Endodermal cell (in vitro differentiated cells): ENCODE measurements around the gene RHEB. TPM values are rescaled to one million over a fixed set of nuclear protein-coding genes. Genes with fewer than 3 reads are reported as not detected.

Experiments
- DNase-seq: peaks from one replicate; pipeline ENCODE4 v3.0.0-alpha.2; 2017
- H3K27ac ChIP-seq: 2 replicates; pipeline ENCODE4 v1.5.1; 2013; ENCODE audit warnings: mild to moderate bottlenecking, low read depth, low read length, moderate library complexity
- H3K27me3 ChIP-seq: 2 replicates; pipeline ENCODE4 v1.6.1; 2013; ENCODE audit warnings: mild to moderate bottlenecking, low read length, moderate library complexity; ENCODE audit not compliant: insufficient read depth, control insufficient read depth, poor library complexity, severe bottlenecking
- H3K36me3 ChIP-seq: 2 replicates; pipeline ENCODE4 v1.7.0; 2013; ENCODE audit warnings: mild to moderate bottlenecking, low read length, moderate library complexity; ENCODE audit not compliant: control insufficient read depth, insufficient read depth
- H3K4me1 ChIP-seq: one replicate; pipeline ENCODE4 v1.7.0; 2013; ENCODE audit warnings: low read length; ENCODE audit not compliant: control insufficient read depth, insufficient read depth
- H3K4me3 ChIP-seq: 2 replicates; pipeline ENCODE4 v1.5.1; 2013; ENCODE audit warnings: mild to moderate bottlenecking, low read length, moderate library complexity
- H3K9ac ChIP-seq: 2 replicates; pipeline ENCODE4 v1.6.1; 2013; ENCODE audit warnings: mild to moderate bottlenecking, low read length, moderate library complexity; ENCODE audit not compliant: poor library complexity, severe bottlenecking; ENCODE audit errors: extremely low read depth
- H3K9me3 ChIP-seq: 2 replicates; pipeline ENCODE4 v1.6.1; 2013; ENCODE audit warnings: mild to moderate bottlenecking, low read length, moderate library complexity; ENCODE audit not compliant: control insufficient read depth
- H3K27ac Mint-ChIP-seq: 2 replicates; pipeline ENCODE4 v1.8.0; 2020; ENCODE audit warnings: mixed read lengths
- H3K27me3 Mint-ChIP-seq: 2 replicates; pipeline ENCODE4 v1.8.0; 2021; ENCODE audit warnings: mild to moderate bottlenecking, mixed read lengths; ENCODE audit not compliant: insufficient read depth
- H3K36me3 Mint-ChIP-seq: 2 replicates; pipeline ENCODE4 v1.8.0; 2020; ENCODE audit warnings: low read depth, mixed read lengths
- H3K4me1 Mint-ChIP-seq: 2 replicates; pipeline ENCODE4 v1.8.0; 2020; ENCODE audit warnings: mixed read lengths
- H3K4me3 Mint-ChIP-seq: 2 replicates; pipeline ENCODE4 v1.8.0; 2020; ENCODE audit warnings: mild to moderate bottlenecking, moderate library complexity, mixed read lengths
- H3K9me3 Mint-ChIP-seq: 2 replicates; pipeline ENCODE4 v1.8.0; 2020; ENCODE audit warnings: mild to moderate bottlenecking, mixed read lengths
- WGBS, 2 experiments: methylation state at CpG; one replicate each; pipeline versions ENCODE4 v1.1.5 to v1.1.7; 2013; ENCODE audit warnings: missing lambda C conversion rate in 2 of 2, mixed read lengths in 1 of 2; ENCODE audit not compliant: insufficient coverage in 1 of 2, insufficient read length in 1 of 2; 5-methylcytosine and 5-hydroxymethylcytosine counted together
- long read RNA-seq, 4 experiments: library from polyadenylated mRNA in 2 of 4; library from RNA in 1 of 4; library from capped mRNA in 1 of 4; stranded (forward) in 3 of 4; unstranded in 1 of 4; transcript quantifications; one replicate each; pipeline ENCODE4 v2.0.0, GENCODE V29; 2020 to 2021; ENCODE audit warnings: inconsistent platforms in 1 of 4
- polyA plus RNA-seq, 2 experiments: library from polyadenylated mRNA; stranded (reverse); fragments of 50-300 nt; gene quantifications; one replicate each; pipeline ENCODE4 v1.2.3, GENCODE V29; 2013
- total RNA-seq, 2 donors: library from RNA; stranded (reverse); fragmentation: NEBNext Ultra II Directional in 1 of 2; extraction: Animal tissue kit (Norgen Biotek cat#: 25700) in 1 of 2; gene quantifications; 2 replicates in 1 of 2; 3 replicates in 1 of 2; pipeline ENCODE4 v1.2.1, GENCODE V29; 2021
- TF ChIP-seq, protein P1 (sequence below): fragments of 200-600 bp; sonication (generic); conservative IDR thresholded peaks from 2 replicates; pipeline ENCODE4 v1.5.0; 2021; ENCODE audit warnings: antibody characterized with exemption, mild to moderate bottlenecking

The RHEB gene, protein sequence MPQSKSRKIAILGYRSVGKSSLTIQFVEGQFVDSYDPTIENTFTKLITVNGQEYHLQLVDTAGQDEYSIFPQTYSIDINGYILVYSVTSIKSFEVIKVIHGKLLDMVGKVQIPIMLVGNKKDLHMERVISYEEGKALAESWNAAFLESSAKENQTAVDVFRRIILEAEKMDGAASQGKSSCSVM
- total RNA-seq: 100 to 1,000 TPM; 108 to 113 TPM
- 119 TPM for polyA plus RNA-seq (2013, experiment 1 of 2)
- 115 TPM for polyA plus RNA-seq (2013, experiment 2 of 2)
- long read RNA-seq, experiment 1, transcript RHEB-201 (8 exons, 2,075 nt): major isoform, 67 of 89 reads
- long read RNA-seq, experiment 1, partial matches to known transcripts: 9 of 89 reads
- long read RNA-seq, experiment 1, other reads (novel, unspliced or antisense): 13 of 89 reads
- long read RNA-seq, experiment 2, transcript RHEB-201 (8 exons, 2,075 nt): major isoform, 180 of 191 reads
- long read RNA-seq, experiment 2, partial matches to known transcripts: 3 of 191 reads
- long read RNA-seq, experiment 2, other reads (novel, unspliced or antisense): 4 of 191 reads
- long read RNA-seq, experiment 3, transcript RHEB-205 (9 exons, 1,153 nt): minor isoform, 5 of 228 reads
- long read RNA-seq, experiment 3, transcript RHEB-201 (8 exons, 2,075 nt): major isoform, 213 of 228 reads
- long read RNA-seq, experiment 3, partial matches to known transcripts: 5 of 228 reads
- long read RNA-seq, experiment 3, other reads (novel, unspliced or antisense): 3 of 228 reads
- long read RNA-seq, experiment 4, transcript RHEB-201 (8 exons, 2,075 nt): major isoform, 213 of 233 reads
- long read RNA-seq, experiment 4, transcript RHEB-207 (8 exons, 744 nt): minor isoform, 12 of 233 reads
- long read RNA-seq, experiment 4, partial matches to known transcripts: 0 of 233 reads
- long read RNA-seq, experiment 4, other reads (novel, unspliced or antisense): 8 of 233 reads

- H3K4me3 ChIP-seq: peak within 1 kb of the TSS; percentile 97
- DNase-seq: peak; percentile 99
- no peaks in the 10 kb centered on the region for H3K9me3 ChIP-seq
- TF ChIP-seq, protein P1, sequence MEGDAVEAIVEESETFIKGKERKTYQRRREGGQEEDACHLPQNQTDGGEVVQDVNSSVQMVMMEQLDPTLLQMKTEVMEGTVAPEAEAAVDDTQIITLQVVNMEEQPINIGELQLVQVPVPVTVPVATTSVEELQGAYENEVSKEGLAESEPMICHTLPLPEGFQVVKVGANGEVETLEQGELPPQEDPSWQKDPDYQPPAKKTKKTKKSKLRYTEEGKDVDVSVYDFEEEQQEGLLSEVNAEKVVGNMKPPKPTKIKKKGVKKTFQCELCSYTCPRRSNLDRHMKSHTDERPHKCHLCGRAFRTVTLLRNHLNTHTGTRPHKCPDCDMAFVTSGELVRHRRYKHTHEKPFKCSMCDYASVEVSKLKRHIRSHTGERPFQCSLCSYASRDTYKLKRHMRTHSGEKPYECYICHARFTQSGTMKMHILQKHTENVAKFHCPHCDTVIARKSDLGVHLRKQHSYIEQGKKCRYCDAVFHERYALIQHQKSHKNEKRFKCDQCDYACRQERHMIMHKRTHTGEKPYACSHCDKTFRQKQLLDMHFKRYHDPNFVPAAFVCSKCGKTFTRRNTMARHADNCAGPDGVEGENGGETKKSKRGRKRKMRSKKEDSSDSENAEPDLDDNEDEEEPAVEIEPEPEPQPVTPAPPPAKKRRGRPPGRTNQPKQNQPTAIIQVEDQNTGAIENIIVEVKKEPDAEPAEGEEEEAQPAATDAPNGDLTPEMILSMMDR: no peak
- no peaks in the 10 kb centered on the region for H3K36me3 ChIP-seq
- Mint-ChIP-seq H3K36me3 (no peaks in the 10 kb centered on the region), H3K27me3 (peaks cover 13% of the 10 kb centered on the region), H3K4me1 (peaks cover 15% of the 10 kb centered on the region), H3K27ac (peak within 1 kb of the TSS; percentile 98), H3K4me3 (peak within 1 kb of the TSS; percentile 84), H3K9me3 (no peaks in the 10 kb centered on the region)
- H3K4me1 ChIP-seq: no peaks in the 10 kb centered on the region
- no peaks in the 10 kb centered on the region for H3K27me3 ChIP-seq
- peak within 1 kb of the TSS; percentile 93 for H3K9ac ChIP-seq
- peak within 1 kb of the TSS; percentile 93 for H3K27ac ChIP-seq
- 7 to 18% methylated on average over 25 to 56 of the region's 66 CpGs for WGBS, 2 experiments
Measured at GRCh38 chr7:151519765-151520418, at the start of gene RHEB. RHEB (minus strand) TSS chr7:151519895; CDS start chr7:151519511, 384 bp downstream.

DNA sequence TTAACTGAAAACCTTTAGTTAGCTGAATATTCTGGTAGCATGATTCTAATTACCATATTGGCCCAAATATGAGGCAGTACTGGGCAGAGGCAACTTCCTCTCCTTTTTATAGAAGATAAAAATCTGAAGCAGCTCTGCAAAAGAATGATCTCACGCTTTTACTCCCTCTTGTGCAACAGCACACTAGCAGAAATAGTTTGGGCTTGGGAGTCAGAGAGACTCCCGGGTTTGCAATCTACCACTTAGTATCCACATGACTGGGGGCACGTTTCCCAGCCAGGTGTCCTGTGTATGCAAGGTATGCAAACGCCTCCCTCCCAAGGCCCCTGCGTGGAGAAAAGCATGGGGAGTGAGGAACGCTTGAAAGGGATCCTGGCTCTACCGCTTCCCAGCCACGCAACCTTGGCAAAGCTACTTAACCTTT, 47.2 kb upstream of the RHEB start:
- Histone ChIP-seq H3K9me3 (no peaks in the 10 kb centered on the region), H3K9ac (no peak overlapping the region), H3K27me3 (no peaks in the 10 kb centered on the region), H3K27ac (no peak overlapping the region), H3K36me3 (peaks cover 38% of the 10 kb centered on the region), H3K4me1 (no peaks in the 10 kb centered on the region), H3K4me3 (no peak overlapping the region)
- Mint-ChIP-seq H3K4me3 (no peak overlapping the region), H3K27ac (no peak overlapping the region), H3K4me1 (no peaks in the 10 kb centered on the region), H3K9me3 (no peaks in the 10 kb centered on the region), H3K36me3 (peaks cover 14% of the 10 kb centered on the region), H3K27me3 (no peaks in the 10 kb centered on the region)
- 66 to 70% methylated on average over 7 to 8 of the region's 8 CpGs for WGBS, 2 experiments
- no peak for DNase-seq
- TF ChIP-seq, protein P1: no peak

- 95 to 99% methylated on average over 7 to 9 of the region's 9 CpGs for WGBS, 2 experiments
- Histone ChIP-seq H3K4me1 (no peaks in the 10 kb centered on the region), H3K9me3 (no peaks in the 10 kb centered on the region), H3K4me3 (no peak overlapping the region), H3K27me3 (no peaks in the 10 kb centered on the region), H3K36me3 (peaks cover 41% of the 10 kb centered on the region), H3K9ac (no peak overlapping the region), H3K27ac (no peak overlapping the region)
- Mint-ChIP-seq H3K4me3 (no peak overlapping the region), H3K27me3 (no peaks in the 10 kb centered on the region), H3K9me3 (no peaks in the 10 kb centered on the region), H3K36me3 (peaks cover 14% of the 10 kb centered on the region), H3K27ac (no peak overlapping the region), H3K4me1 (no peaks in the 10 kb centered on the region)
- no peak for DNase-seq
- TF ChIP-seq, protein P1: no peak
Measured at GRCh38 chr7:151565541-151565940, 45.8 kb upstream of the RHEB start.
